Measurements from ENCODE around the gene TST.
"Not testable (repeated sequence)": the region's sequence is repeated elsewhere in the genome, so short reads cannot be mapped to it uniquely, and the experiment has no call there.

TST gene

GRCh38 chr22:37014415-37014806 lies 4.8 kb downstream of the TST start:
- DNase-seq (ENCODE audit: low spot score): no peak

- no peak for DNase-seq (ENCODE audit: low spot score)
Observed at GRCh38 chr22:37012956-37013355, 6.3 kb downstream of the TST start.

GRCh38 chr22:37012262-37012904 lies 6.9 kb downstream of the TST start:
- DNase-seq (ENCODE audit: low spot score): no peak

DNA sequence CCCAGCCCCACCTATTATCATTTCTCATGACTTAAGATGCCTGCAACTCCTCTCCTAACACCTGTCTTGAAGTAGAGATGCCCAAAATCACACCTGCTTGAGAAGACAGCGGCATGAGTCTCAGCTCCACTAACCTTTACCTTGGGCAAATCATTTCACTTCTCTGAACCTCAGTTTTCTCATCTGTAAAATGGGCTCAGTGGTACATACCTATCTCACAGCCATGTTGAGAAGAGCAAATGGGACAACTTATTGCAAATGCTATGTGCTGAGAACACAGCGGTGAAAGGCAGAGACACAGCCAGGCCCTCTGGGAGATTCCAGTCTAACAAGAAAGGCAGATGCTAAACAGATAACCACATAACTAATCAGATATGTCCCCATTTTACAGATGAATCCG lies 7.8 kb downstream of the TST start:
- no peak for DNase-seq (ENCODE audit: low spot score)

DNA sequence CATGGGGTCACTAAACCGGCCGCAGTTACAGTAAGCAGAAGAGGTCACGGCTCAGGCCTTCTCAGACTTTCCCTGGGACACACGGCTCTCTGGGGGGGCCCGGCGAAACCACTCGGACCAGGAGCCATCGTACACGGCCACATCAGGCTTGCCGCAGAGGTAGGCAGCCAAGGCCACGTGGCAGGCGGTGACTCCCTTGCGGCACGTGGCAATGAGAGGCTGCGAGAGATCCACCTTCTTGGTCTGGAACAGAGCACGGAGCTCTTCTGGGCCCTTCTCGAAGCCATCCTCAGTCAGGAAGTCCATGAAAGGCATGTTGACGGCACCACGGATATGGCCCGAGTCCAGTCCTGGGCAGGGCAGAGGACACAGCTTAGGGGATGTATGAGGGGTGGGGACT lies 8.3 kb downstream of the TST start:
- DNase-seq (ENCODE audit: low spot score): no peak

GRCh38 chr22:37010174-37010573 lies 9.1 kb downstream of the TST start:
- no peak for DNase-seq (ENCODE audit: low spot score)

DNA sequence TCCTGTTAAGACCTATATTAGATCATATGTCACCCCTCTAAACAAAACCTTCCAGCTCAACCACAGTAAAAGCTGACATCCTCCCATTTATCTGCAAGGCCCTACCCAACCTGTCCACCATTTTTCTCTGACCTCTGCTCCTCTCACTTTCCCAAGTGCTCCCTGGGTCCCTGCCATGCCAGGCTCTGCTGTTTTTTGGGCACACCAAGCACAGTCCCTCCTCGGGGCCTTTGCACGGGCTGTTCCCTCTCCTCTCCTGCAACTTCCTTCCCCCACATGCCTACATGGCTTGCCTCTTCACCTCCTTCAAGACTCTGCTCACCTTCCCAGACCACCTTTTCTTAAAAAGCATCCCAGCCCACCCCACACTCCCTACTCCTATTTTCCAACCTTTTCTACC lies 9.8 kb downstream of the TST start:
- DNase-seq (ENCODE audit: low spot score): no peak

DNA sequence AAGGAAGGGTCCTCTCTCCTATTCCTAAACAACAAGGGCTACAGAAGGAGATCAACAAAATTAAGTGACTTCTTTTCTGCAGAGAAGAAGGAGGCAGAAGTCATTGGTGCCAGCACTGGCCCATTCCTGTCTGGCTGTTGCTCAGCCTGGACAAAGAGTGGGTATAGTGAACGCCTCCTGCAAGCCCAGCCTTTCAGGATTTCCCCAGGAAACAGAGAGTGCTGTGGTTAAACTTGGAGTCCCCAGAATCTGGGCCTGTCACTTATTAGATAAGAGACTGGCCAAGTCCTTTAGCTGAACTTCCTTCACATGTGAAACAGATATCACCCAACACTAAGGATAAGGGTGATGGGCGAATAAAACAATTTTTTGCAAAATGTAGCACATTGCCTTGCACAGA lies 10.9 kb downstream of the TST start:
- no peak for DNase-seq (ENCODE audit: low spot score)

DNA sequence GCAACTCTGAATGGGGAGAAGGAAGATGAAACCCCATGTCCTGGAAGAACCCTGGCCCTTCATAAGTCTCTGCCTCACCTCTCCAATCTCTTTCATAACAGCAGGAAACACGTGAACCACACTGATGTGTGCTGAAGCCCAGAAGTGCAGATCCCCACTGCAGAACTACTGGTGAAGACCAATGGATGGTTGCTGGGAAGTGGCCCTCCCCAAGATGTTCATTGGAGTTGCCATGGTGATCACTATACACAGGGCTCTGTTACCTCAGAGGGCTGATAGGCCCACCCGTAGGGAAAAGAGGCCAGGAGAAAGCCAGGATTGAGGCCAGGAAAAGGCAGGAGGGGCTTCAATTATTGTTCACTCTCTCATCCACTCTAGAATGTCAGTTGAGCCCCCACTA lies 11.6 kb downstream of the TST start:
- no peak for DNase-seq (ENCODE audit: low spot score)

DNA sequence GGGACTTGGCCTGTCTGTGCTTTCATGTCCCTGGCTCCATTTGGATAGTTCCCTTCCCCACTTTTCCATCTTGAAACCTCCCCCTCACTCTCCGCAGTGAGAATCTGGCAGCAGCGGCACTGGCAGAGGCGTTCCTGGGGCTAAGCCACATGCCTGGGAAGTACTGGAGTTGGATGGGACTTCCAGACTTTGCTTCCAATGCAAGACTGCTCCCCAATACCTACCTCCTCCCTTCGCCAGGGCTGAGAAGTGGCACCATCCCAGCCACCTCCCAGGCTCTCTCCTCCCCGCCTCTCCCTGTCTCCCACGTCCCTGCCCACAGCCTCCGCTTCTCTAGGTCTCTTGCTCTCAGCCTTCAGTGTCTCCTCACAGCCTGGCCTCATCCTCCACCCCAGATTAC lies 16.6 kb downstream of the TST start:
- no peak for DNase-seq (ENCODE audit: low spot score)

GRCh38 chr22:37001826-37002225 lies 17.4 kb downstream of the TST start:
- no peak for DNase-seq (ENCODE audit: low spot score)

DNA sequence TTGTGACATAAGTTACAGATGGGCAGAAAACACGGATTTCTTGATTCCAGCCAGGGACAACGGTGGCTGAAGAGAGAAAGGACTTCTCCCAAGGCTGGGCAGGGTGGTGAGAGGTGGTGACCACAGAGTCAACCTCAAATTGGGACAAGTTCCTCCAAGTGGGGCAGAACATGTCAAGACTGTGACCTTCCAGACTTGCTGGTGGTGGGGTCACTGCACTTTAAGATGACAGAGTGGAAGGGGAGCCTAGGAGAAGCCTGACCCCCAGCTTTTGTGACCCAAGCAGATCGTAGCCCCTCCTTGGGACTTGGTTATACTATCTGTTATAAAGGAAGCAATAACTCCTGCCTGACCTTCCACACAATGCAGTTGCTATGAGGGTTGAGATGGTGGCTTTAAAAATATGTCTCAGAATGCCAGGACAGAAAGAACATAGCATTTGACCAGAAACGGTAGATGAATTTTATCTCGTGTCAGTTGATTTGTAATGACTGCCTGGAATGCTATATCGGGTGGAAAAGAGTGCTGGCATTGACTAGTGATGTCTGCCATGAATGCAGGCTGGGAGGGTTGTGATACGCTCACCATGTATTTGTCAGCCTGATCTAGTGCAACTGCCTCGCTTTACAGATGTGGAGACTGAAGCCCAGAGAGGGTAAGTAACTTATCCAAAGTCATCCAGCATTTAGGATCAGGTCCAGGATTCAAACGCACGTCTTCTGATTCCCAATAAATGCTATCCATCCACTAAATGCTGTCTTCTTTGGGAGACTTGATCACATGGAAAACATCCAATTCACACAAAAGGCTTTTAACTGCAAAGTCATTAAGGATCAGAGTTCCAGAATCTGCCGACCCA lies 18.3 kb downstream of the TST start:
- DNase-seq (ENCODE audit: low spot score): no peak

GRCh38 chr22:36999463-36999862 lies 19.8 kb downstream of the TST start:
- no peak for DNase-seq (ENCODE audit: low spot score)

- DNase-seq (ENCODE audit: low spot score): no peak
Observed at GRCh38 chr22:36998620-36999351, 20.5 kb downstream of the TST start.

DNA sequence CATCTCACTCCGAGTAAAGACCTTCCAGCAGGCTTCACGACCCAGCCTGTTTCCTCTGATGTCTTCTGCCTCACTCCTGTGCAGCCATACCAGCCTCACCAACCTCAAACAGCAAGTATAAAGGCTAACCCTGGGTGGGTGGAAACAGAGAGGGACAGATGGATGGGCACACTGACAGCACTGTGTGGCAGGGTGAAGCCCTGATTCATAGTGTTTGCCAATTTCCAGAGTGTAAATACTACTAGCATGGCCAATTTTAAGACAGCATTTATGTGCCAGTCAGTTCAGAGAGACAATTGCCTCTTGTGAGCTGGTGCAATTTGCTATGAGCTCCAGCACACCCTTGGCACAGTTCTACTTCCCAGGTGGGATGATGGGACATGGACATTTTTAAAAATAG lies 21.5 kb downstream of the TST start:
- DNase-seq (ENCODE audit: low spot score): no peak

DNA sequence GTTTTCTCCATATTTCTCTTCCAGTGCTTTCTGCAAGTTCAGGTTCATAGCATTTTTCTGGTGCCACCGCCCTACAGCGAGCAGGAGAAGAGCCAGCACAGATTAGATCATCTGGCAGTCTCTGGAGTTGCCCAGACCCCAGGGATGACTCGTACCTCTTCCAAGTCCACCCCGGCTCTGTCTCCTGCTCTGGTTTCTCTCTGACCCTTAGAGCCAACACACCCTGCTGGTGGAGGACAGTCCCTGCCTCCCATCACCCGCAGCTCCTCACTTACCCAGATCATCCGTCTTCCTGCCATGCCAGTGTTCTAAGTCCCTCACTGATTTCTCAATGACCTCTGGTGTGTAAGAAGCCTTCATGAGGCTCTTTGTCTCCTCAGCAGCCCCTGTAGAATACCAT lies 28.0 kb downstream of the TST start:
- DNase-seq (ENCODE audit: low spot score): no peak

DNA sequence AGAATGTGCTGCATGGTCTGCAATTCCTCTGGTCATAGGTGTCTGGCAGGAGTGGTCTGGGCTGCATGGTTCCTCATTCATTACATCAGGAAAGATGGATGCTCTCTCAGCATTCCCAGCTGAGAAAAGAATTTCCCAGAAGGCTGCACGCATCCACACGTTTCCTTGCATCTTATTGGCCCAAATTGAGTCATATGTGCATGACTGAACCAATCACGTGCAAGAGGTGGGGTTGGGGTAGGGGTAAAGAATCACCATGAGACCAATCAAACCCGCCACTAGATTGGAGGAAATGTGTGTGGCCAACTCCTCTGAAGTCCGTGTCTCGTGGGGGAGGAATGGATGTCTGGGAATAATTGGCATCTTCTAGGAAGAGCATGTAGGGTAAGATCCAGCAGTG lies 28.8 kb downstream of the TST start:
- DNase-seq (ENCODE audit: low spot score): no peak

DNA sequence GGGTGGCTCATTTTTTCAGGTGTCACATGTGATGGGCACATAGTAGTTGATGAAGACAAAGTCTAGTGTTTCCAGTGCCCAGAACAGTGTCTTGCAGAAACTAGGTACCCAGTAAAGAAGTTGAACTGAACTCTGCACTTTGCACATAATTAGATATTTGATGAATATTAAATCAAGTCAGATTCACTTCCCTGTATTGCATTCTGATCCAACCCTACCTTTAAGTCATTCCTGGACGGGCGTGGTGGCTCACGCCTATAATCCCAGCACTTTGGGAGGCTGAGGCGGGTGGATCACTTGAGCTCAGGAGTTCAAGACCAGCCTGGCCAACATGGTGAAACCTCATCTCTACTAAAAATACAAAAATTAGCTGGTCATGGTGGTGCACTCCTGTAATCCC lies 30.2 kb downstream of the TST start:
- DNase-seq (ENCODE audit: low spot score): not testable (repeated sequence)

- DNase-seq (ENCODE audit: low spot score): no peak
Observed at GRCh38 chr22:36988075-36988832, 31.0 kb downstream of the TST start.

DNA sequence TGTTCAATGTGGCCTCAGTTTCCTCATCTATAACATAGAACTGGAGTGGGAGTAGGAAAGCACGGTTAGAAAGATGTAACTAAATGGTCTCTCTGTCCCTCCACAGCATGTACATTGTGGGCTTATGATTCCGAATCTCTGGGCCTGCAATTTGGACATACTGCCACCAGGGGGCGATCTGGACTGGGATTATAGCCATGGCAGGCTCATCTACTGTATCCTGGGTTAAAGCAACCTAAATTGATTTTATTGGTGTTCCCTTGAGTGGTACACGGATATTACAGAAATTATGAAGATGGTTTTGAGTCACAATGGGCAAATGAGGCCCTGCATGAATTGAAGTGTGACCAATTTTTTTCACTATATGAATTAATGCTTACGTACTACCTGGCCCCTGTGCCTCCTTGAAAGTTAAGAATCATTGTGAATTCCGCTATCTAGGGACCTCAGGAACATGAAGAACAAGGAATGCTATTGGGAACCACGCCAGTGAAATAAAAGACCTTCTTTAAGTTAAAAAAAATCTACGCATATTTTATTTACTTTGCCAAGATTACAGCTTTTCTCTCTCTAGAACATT lies 32.9 kb downstream of the TST start:
- DNase-seq (ENCODE audit: low spot score): no peak

DNA sequence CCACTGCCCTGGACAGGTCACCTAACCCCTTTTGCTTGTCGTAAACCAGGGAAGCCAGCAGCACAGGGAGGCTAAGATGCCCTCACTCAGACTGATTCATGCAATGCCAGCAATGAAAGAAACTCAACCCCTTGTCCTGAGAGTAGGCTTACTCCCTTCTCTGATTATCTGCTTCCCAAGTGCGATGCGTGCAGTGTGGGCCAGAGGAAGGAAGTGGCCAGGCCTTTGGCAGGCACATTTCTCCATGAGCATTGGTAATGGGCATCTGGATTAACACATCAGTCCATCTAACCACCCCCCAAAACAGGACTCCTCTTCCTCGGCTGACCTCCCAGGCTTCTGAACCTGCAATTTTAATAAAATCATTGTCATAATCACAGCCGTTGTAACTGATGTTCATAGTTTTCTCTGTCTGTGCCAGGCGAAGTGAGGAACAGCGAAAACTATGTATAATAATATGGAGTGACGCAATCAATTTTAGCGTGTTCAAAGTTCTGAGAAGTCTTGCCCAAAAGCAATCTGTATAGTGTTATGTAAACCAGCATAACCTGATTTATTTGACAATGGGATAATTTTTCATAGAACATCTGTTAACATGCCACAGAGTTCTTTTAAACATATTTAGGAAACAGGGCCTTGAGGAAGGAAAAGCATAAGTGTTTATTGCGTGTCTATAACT lies 33.9 kb downstream of the TST start:
- no peak for DNase-seq (ENCODE audit: low spot score)
